ENCODE data around the gene HAO2. TPM values are rescaled to one million over a fixed set of nuclear protein-coding genes. Genes with fewer than 3 reads are reported as not detected.
A peak's percentile ranks its signal among the peaks of the same experiment; 100 is the strongest.

The HAO2 gene
- total RNA-seq, 2 donors from 2014 or later: not detected

DNA sequence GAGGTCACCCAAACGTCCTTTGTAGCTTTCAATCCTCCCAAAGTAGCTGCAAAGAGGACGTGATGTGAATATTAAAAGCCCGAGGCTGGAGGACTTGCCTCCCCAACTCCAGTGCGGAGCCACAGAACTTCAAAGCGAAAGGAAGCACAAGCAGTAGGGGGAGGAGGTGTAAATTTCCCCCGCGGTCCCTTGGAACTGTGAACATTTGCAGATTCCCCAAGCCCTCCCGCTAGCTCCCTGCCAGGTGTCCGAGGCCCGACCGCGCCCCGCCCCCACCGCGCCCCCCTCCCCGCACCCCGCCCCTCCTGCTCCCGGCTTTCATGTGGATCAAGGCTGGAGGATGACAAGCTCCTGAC lies 41.5 kb upstream of the HAO2 start:
- H3K27me3 ChIP-seq (ENCODE audit: control insufficient read depth, insufficient read depth, low read length, poor library complexity, severe bottlenecking): peaks cover 18% of the 10 kb centered on the region
- H3K4me3 ChIP-seq (ENCODE audit: low read length): peak overlapping the region; percentile 74
- WGBS, 2 experiments (ENCODE audit: insufficient coverage in 1 of 2, insufficient read length in 1 of 2): 0 to 4% methylated on average over 1 to 18 of the region's 18 CpGs
- no peaks in the 10 kb centered on the region for H3K36me3 ChIP-seq (ENCODE audit: control insufficient read depth, insufficient read depth, low read length)
- no peak overlapping the region for H3K9ac ChIP-seq (ENCODE audit: extremely low read depth, low read length, poor library complexity, severe bottlenecking)
- H3K27ac Mint-ChIP-seq: no peak overlapping the region
- no peaks in the 10 kb centered on the region for H3K36me3 Mint-ChIP-seq (ENCODE audit: low read depth)
- H3K27me3 Mint-ChIP-seq (ENCODE audit: insufficient read depth): peaks cover 14% of the 10 kb centered on the region
- H3K9me3 ChIP-seq (ENCODE audit: control insufficient read depth, low read length): no peaks in the 10 kb centered on the region
- peaks cover 30% of the 10 kb centered on the region for H3K4me1 Mint-ChIP-seq
- peaks cover 8% of the 10 kb centered on the region for H3K4me1 ChIP-seq (ENCODE audit: control insufficient read depth, insufficient read depth, low read length)
- TF ChIP-seq, protein P1, sequence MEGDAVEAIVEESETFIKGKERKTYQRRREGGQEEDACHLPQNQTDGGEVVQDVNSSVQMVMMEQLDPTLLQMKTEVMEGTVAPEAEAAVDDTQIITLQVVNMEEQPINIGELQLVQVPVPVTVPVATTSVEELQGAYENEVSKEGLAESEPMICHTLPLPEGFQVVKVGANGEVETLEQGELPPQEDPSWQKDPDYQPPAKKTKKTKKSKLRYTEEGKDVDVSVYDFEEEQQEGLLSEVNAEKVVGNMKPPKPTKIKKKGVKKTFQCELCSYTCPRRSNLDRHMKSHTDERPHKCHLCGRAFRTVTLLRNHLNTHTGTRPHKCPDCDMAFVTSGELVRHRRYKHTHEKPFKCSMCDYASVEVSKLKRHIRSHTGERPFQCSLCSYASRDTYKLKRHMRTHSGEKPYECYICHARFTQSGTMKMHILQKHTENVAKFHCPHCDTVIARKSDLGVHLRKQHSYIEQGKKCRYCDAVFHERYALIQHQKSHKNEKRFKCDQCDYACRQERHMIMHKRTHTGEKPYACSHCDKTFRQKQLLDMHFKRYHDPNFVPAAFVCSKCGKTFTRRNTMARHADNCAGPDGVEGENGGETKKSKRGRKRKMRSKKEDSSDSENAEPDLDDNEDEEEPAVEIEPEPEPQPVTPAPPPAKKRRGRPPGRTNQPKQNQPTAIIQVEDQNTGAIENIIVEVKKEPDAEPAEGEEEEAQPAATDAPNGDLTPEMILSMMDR (conservative IDR thresholded peaks at IDR 0.05): no peak
- peak; percentile 92 for DNase-seq
- H3K9me3 Mint-ChIP-seq: no peaks in the 10 kb centered on the region
- no peak overlapping the region for H3K27ac ChIP-seq (ENCODE audit: low read depth, low read length)
- peak overlapping the region; percentile 61 for H3K4me3 Mint-ChIP-seq

- Histone ChIP-seq H3K9ac (ENCODE audit: extremely low read depth, low read length, poor library complexity, severe bottlenecking) (no peak overlapping the region), H3K4me3 (ENCODE audit: low read length) (peak overlapping the region; percentile 74), H3K27me3 (ENCODE audit: control insufficient read depth, insufficient read depth, low read length, poor library complexity, severe bottlenecking) (peaks cover 18% of the 10 kb centered on the region), H3K4me1 (ENCODE audit: control insufficient read depth, insufficient read depth, low read length) (peaks cover 13% of the 10 kb centered on the region), H3K27ac (ENCODE audit: low read depth, low read length) (no peak overlapping the region), H3K36me3 (ENCODE audit: control insufficient read depth, insufficient read depth, low read length) (no peaks in the 10 kb centered on the region), H3K9me3 (ENCODE audit: control insufficient read depth, low read length) (no peaks in the 10 kb centered on the region)
- TF ChIP-seq, protein P1 (conservative IDR thresholded peaks at IDR 0.05): peak; percentile 99
- Mint-ChIP-seq H3K4me1 (peaks cover 32% of the 10 kb centered on the region), H3K27ac (no peak overlapping the region), H3K27me3 (ENCODE audit: insufficient read depth) (peaks cover 14% of the 10 kb centered on the region), H3K4me3 (peak overlapping the region; percentile 61), H3K36me3 (ENCODE audit: low read depth) (no peaks in the 10 kb centered on the region), H3K9me3 (no peaks in the 10 kb centered on the region)
- WGBS, 2 experiments (ENCODE audit: insufficient coverage in 1 of 2, insufficient read length in 1 of 2): 8 to 11% methylated on average over 8 to 34 of the region's 34 CpGs
- DNase-seq: peak; percentile 87
Observed at GRCh38 chr1:119327450-119328155, 41.0 kb upstream of the HAO2 start.

DNA sequence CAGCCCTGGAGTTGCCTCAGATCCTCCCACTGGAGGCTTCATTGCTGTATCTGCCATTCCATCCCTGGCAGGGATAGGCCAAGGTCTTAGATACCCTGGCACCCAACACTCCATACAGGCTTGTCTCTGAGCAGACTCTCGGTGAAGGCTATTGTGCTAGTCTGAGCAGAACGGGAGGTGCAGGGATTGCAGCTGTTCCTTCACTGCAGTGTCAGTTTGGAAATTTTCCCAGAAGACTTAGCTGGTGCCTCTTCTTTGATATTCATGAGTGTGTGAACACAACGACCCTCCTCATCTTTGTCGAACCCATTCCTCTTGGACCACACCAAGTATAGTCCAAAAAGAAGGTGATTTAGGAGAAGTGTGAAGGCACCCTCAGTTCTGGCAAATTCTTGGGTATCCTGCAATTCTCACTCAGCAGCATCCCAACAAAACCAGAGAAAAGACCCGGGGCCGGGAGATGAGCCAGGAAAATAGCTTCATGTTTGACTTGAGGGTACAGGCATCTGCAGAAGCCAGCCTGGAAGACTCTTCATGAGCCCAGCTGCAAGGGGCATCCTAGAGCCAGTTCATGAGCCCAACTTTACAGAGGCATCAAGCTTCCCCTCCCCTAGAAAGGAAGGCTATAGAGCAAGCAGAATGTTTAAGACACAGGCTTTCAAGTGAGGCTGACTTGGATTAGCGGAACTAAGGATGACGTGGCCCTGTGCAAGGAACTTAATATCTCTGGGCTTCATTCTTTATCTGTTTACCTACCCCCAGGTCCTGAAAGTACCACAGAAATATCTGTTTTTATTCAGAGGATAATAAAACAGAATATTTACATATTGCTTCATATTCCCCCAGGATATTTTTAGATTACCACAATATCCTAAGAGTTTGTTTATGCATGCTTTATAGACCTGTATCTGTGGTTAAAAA lies 38.8 kb upstream of the HAO2 start:
- TF ChIP-seq, protein P1 (conservative IDR thresholded peaks at IDR 0.05): no peak
- WGBS, 2 experiments (ENCODE audit: insufficient coverage in 1 of 2, insufficient read length in 1 of 2): 87 to 91% methylated on average over 5 to 8 of the region's 8 CpGs
- no peak overlapping the region for H3K9ac ChIP-seq (ENCODE audit: extremely low read depth, low read length, poor library complexity, severe bottlenecking)
- H3K4me1 ChIP-seq (ENCODE audit: control insufficient read depth, insufficient read depth, low read length): peaks cover 18% of the 10 kb centered on the region
- Mint-ChIP-seq H3K4me3 (no peak overlapping the region), H3K9me3 (peaks cover 6% of the 10 kb centered on the region), H3K27ac (no peak overlapping the region), H3K4me1 (peaks cover 29% of the 10 kb centered on the region), H3K27me3 (ENCODE audit: insufficient read depth) (peaks cover 14% of the 10 kb centered on the region), H3K36me3 (ENCODE audit: low read depth) (no peaks in the 10 kb centered on the region)
- DNase-seq: no peak
- H3K27me3 ChIP-seq (ENCODE audit: control insufficient read depth, insufficient read depth, low read length, poor library complexity, severe bottlenecking): peaks cover 18% of the 10 kb centered on the region
- H3K36me3 ChIP-seq (ENCODE audit: control insufficient read depth, insufficient read depth, low read length): no peaks in the 10 kb centered on the region
- H3K9me3 ChIP-seq (ENCODE audit: control insufficient read depth, low read length): no peaks in the 10 kb centered on the region
- no peak overlapping the region for H3K27ac ChIP-seq (ENCODE audit: low read depth, low read length)
- no peak overlapping the region for H3K4me3 ChIP-seq (ENCODE audit: low read length)

Data from endodermal cell (in vitro differentiated cells).